Fibroblast of skin of right biceps (primary cell): ENCODE results near the gene PIM3.

Experiments
- DNase-seq: peaks from one replicate; pipeline ENCODE4 v3.0.0-alpha.2; 2013

The PIM3 gene

DNA sequence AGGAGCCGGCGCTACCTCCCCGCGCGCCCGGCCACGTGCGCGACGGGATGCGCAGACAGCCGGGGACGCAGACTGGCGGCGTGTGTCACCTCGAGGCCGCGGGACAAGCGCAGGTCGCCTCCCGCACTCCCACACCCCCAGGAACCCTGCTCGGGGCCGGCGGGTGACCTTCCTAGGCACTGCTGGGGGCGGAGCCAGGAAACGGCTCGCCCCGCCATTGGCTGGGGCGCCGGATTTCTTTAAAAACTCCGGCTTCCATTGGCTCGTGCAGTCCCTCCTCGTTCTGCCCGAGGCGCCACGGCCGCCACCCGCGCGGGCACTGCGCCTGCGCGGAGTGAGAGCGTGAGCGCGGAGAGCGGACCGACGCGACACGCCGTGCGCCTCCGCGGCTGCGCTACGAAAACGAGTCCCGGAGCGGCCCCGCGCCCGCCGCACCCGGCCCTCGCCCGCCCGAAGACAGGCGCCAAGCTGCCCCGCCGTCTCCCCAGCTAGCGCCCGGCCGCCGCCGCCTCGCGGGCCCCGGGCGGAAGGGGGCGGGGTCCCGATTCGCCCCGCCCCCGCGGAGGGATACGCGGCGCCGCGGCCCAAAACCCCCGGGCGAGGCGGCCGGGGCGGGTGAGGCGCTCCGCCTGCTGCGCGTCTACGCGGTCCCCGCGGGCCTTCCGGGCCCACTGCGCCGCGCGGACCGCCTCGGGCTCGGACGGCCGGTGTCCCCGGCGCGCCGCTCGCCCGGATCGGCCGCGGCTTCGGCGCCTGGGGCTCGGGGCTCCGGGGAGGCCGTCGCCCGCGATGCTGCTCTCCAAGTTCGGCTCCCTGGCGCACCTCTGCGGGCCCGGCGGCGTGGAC is at the start of gene PIM3:
PIM3 (plus strand) TSS at position 614 of the 846 bp plus-strand sequence; CDS start at position 790, 176 bp downstream.
- DNase-seq: peak; percentile 98

DNA sequence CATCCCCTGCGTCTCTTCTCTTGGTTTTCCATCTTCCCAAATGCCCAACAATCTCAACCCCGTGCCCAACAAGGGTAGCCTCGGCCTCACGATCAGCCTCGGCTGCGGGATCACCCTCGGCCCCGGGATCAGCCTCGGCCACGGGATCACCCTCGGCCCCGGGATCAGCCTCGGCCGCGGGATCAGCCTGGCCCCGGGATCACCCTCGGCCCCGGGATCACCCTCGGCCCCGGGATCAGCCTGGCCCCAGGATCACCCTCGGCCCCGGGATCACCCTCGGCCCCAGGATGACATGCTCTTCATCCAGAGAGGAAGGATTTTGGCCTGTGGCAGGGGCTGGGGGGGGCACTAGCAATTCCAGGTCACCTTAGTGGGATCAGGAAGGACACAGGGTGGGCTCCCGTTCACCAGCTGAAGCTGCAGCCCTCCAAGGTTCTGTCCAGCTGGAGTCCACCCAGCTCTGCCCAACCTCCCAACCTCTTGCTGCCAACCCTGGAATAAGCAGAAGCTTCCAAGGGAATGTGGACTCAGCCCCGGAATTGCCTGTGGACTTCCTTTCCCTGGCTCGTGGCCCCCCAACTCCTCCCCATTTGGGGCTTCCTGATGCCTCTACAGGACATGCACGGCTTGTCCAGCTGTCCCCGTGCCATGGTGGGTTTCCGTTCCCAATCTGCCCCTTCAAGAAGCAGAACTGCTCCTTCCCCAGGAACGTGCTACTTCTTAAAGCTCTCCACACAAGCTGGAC is 48.5 kb upstream of the PIM3 start:
- no peak for DNase-seq

- DNase-seq: no peak
These were observed 47.5 kb upstream of the PIM3 start for GRCh38 chr22:49913026-49913425.

GRCh38 chr22:49913446-49913845 is 47.1 kb upstream of the PIM3 start:
- no peak for DNase-seq

DNA sequence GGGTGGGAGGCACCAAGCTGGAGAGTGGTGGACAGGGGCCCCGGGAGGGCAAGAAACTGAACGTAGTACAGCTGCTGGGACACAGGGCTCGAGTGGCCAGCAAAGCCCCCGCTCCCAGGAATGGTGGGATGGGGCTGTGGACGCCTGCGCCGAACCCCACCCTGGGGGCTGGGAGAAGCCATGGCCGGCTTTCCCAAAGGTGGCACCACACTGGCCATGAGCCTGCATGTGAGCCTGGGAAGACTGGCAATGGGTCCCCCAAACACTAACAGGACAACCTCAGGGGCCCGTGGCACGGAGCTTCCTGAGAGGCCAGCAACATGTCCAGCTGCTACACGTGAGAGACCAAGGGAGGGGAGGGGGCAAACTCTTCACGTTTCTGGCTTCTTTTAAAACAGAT is 46.3 kb upstream of the PIM3 start:
- no peak for DNase-seq

DNA sequence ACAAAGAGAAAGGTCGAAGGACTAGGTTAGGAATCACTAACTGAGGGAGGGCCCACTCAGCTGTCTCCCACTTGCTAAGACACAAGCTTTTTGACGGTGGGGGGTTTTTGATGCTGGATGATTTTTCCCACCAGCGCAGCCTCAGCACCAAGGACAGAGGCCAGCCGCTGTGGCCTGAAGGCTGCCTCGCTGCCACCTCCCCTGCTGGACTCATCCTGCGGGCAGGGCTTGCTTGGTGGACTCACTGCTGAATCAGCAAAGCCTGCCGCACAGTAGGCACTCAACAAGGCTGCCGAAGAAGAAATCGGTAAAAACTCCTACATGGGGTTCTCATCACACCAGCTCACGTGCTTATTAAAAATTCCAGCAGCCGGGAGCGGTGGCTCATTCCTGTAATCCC is 45.0 kb upstream of the PIM3 start:
- no peak for DNase-seq

DNA sequence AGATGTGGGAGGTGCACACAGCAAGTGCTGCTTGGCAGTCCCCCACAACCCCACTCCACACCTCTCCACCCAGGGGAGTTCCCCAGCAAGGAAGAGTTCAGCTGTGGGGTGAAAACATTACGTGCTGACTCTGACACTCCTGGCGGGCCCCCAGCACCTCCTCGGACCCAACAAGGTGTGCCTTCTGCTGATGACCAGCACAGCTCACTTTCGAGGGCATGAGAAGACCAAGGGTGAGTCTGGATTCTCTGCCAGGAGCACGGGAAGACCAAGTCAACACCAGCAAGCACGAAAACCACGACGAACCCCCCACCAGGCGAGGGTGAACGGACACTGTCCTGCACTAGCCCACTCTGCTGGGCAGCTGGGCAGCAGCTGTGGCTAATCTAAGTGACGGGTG is 43.7 kb upstream of the PIM3 start:
- no peak for DNase-seq

- DNase-seq: peak; percentile 97
These were observed 42.3 kb upstream of the PIM3 start, which contains the start of the genes ALG12 and CRELD2 for GRCh38 chr22:49917974-49918910. TSS of gene ALG12 (minus strand) at chr22:49918438. CDS start at chr22:49913765, 4,673 bp downstream. TSS of gene CRELD2 (plus strand) at chr22:49918634. CDS start at chr22:49918770, 136 bp downstream.

DNA sequence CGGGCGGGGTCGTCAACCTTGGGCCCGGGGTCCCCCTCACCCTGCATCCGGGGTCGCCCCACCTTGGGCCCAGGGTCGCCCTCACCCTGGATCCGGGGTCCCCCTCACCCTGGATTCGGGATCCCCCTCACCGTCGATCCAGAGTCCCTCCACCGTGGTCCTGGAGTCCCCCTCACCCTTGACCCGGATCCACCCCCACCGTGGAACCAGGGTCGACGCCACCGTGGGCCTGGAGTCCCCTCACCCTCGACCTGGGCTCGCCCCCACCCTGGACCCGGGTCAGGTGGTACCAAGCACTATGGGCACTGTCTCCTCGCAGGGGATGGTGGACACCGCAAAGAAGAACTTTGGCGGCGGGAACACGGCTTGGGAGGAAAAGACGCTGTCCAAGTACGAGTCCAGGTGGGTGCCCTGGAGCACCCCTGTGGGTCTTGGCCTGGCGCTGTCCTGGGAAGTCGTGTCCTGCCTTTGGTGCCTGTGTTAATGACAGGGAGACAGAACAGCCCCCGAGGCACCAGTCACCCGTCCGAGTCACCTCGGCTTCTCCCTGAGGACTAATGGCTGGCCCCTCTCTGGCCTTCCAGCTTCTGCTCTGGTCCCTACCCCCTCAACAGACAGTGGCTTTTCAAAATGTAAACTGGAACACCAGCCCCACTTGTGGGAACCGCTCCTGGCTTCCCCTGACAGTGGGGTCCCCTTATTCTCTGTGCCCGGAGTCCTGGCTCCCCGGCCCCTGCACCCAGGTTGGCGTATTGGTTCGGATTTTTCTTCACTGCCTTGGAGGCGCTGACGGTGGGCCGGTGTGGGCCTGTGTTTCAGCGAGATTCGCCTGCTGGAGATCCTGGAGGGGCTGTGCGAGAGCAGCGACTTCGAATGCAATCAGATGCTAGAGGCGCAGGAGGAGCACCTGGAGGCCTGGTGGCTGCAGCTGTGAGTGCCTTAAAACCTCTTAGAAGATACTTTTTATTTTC is 41.4 kb upstream of the PIM3 start:
- DNase-seq: no peak

DNA sequence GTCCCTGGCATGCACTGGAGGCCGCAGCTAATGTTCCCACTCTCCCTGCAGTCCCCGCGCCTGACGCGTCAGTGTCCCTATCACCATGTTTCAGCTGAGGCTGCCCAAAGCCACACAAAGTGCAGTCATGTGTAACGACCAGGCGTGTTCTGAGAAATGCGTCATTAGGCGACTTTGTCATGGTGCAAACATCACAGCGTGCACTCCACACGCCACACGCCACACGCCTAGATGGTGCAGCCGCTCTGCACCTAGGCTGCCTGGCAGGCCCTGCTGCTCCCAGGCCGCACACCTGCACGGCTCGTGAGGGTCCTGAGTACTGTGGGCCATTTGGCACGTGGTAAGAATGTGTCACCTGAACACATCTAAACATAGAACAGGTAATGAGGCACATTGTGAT is 39.7 kb upstream of the PIM3 start:
- no peak for DNase-seq

DNA sequence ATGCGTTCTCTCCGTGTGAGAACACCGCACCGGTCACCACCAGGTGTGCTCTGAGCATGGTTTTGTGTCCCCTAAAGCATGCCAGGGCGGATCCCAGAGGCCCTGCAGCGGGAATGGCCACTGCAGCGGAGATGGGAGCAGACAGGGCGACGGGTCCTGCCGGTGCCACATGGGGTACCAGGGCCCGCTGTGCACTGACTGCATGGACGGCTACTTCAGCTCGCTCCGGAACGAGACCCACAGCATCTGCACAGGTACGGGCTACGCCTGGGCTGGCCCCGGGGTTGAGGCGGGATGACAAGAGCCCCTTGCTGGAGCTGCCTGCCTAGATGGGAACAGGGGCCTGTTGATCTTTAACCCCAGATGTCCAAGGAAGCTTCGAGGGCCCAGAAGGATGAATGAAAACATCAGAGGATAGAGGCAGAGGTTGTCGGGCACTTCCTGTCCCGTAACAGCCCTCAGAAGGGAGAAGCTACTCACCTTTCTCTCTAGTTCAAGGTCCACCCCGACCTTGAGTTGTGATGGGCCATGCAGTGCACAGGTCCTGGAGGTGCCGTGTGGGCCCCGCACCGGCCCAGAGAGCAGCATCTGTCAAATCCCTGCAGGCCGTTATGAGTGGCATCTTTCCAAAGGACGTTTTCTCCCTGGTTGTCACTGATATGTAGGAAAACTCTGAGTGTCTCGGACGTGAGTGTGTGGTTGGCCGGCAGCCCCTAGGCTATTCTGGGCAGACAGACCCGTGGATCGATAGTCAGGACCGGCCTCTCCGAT is 38.9 kb upstream of the PIM3 start:
- DNase-seq: no peak

GRCh38 chr22:49922484-49922883 is 38.1 kb upstream of the PIM3 start:
- no peak for DNase-seq

GRCh38 chr22:49922926-49923325 is 37.6 kb upstream of the PIM3 start:
- no peak for DNase-seq

- DNase-seq: no peak
These were observed 37.1 kb upstream of the PIM3 start for GRCh38 chr22:49923445-49923844.

GRCh38 chr22:49924113-49924833 is 36.3 kb upstream of the PIM3 start:
- no peak for DNase-seq

- no peak for DNase-seq
These were observed 34.9 kb upstream of the PIM3 start for GRCh38 chr22:49925525-49926128.

GRCh38 chr22:49926916-49927315 is 33.7 kb upstream of the PIM3 start:
- no peak for DNase-seq

DNA sequence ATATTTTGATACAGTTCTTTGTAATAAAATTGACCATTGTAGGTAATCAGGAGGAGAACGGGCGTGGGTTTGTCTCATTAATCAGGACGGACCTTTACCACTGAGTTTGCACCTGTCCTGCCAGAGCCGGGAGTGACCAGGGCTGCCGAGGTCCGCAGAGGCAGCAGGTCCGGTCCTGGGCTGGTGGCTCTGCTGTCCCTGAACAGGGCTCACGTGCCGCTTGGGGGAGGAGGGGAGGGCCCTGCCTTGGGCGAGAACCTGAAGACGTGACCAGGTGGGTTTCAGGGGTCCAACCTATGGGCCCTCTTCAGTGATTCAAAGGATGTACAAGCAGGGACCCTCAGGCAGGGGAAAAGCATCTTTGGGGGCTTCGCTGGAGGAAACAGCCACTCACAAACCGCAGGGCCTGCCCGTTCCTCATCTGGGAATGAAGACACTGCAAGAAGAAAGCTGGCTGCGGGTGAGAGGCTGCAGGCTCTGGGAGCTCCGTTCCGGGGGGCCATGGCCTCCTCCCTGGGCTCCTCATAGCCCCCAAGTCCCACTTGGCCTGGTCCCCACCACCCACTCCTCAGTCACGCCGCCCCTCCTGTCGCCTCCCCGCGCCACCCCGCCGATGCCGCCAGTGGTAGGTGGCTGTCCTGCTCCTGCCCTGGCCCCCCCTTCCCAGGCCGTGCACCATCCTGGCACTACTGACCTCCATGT is 32.9 kb upstream of the PIM3 start:
- no peak for DNase-seq

GRCh38 chr22:49928185-49928495 is 32.4 kb upstream of the PIM3 start:
- no peak for DNase-seq
